Measurements from ENCODE around the gene MCM5.

MCM5 gene

DNA sequence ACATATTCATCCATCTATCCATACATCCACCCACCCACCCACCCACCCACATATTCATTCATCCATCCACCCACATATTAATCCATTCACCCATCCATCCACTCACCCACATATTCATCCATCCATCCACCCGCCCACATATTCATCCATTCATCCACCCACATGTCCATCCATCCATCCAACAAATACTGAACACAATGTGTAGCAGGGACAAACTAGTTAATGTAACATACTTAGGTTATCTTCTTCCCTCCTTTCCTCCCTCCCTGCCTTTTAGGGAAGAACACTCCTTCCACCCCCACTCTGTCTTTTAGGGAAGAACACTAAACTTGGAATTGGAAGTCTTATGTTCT is 39.4 kb downstream of the MCM5 start:
- TF ChIP-seq RAD21 (IDR thresholded peaks at IDR 0.05; ENCODE audit: low read depth), result no peak
- no peak for TF ChIP-seq TAF1 (IDR thresholded peaks at IDR 0.05; ENCODE audit: low read depth)
- TF ChIP-seq FOXM1 (IDR thresholded peaks at IDR 0.05; ENCODE audit: borderline replicate concordance, low read depth), result no peak
- TF ChIP-seq YY1 (IDR thresholded peaks at IDR 0.05; ENCODE audit: low read depth), result no peak
- TF ChIP-seq, protein P1, sequence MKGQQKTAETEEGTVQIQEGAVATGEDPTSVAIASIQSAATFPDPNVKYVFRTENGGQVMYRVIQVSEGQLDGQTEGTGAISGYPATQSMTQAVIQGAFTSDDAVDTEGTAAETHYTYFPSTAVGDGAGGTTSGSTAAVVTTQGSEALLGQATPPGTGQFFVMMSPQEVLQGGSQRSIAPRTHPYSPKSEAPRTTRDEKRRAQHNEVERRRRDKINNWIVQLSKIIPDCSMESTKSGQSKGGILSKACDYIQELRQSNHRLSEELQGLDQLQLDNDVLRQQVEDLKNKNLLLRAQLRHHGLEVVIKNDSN (IDR thresholded peaks at IDR 0.05), result no peak
- TF ChIP-seq NFIC (IDR thresholded peaks at IDR 0.05), result no peak
- no peak for TF ChIP-seq TEAD4 (IDR thresholded peaks at IDR 0.05)
- TF ChIP-seq EGR1 (IDR thresholded peaks at IDR 0.05), result no peak
- TF ChIP-seq CEBPB (IDR thresholded peaks at IDR 0.05), result no peak
- TF ChIP-seq EP300 (IDR thresholded peaks at IDR 0.05; ENCODE audit: borderline replicate concordance), result no peak
- no peak for TF ChIP-seq ZBTB7A (IDR thresholded peaks at IDR 0.05; ENCODE audit: low read depth)
- TF ChIP-seq REST (IDR thresholded peaks at IDR 0.05; ENCODE audit: low read depth), result no peak
- TF ChIP-seq MAX (IDR thresholded peaks at IDR 0.05), result no peak
- no peak for TF ChIP-seq CREB1 (IDR thresholded peaks at IDR 0.05; ENCODE audit: low read depth)
- no peak for TF ChIP-seq TCF12 (IDR thresholded peaks at IDR 0.05; ENCODE audit: low read depth)

DNA sequence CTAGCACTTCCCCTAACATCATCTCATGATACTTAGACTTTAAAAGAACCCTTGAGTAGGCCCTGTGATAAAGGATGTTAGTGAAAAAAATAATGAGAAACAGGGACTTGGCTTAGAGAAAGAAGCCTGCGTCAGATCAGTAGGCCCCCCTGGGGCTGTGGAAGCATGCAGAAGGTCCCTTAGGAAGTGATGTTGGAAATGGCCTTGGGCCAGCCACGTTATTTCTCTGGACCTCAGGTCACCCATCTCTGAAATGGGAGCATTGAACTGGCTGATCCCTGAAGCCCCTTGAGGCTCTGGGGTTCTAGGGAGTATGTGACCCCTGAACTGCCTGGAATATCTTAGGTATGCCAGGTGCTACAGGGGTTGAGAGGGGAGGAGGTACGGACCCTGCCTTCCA is 40.2 kb downstream of the MCM5 start:
- TF ChIP-seq EP300 (IDR thresholded peaks at IDR 0.05; ENCODE audit: borderline replicate concordance) (no peak), YY1 (IDR thresholded peaks at IDR 0.05; ENCODE audit: low read depth) (no peak), EGR1 (IDR thresholded peaks at IDR 0.05) (no peak), CREB1 (IDR thresholded peaks at IDR 0.05; ENCODE audit: low read depth) (no peak), FOXM1 (IDR thresholded peaks at IDR 0.05; ENCODE audit: borderline replicate concordance, low read depth) (no peak), ZBTB7A (IDR thresholded peaks at IDR 0.05; ENCODE audit: low read depth) (no peak), MAX (IDR thresholded peaks at IDR 0.05) (no peak), TCF12 (IDR thresholded peaks at IDR 0.05; ENCODE audit: low read depth) (no peak), NFIC (IDR thresholded peaks at IDR 0.05) (no peak), TEAD4 (IDR thresholded peaks at IDR 0.05) (no peak), REST (IDR thresholded peaks at IDR 0.05; ENCODE audit: low read depth) (no peak), RAD21 (IDR thresholded peaks at IDR 0.05; ENCODE audit: low read depth) (no peak), CEBPB (IDR thresholded peaks at IDR 0.05) (no peak)
- TF ChIP-seq, protein P1 (IDR thresholded peaks at IDR 0.05), result no peak

DNA sequence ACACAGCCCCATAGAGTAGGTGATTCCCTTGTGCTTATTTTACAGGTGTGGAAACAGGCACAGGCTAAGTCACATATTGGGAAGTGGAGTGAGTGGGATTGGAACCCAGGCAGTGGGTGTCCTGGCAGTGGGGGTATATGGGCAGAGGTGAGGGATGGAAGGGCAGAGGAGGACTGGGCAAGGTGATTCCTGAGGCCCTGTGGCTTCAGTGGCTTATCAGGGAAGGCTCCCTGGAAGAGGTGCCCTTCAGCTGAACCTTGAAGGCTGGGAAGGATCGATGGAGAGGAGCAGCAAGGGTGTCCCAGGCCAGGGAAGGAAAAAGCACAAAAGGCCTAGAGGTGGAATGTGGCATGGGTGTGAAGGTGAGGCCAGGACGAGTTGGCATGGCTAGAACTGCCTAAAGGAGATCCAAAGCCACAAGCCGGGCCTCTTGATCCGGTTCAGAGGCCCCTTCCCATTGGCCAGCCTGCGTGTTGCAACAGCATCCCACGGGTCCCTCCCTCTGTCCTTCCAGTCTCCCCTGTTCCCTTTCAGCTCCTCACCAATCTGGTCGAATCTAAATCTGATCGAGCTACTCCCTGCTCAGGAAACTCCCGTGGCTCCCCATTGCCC is 41.7 kb downstream of the MCM5 start:
- no peak for TF ChIP-seq RAD21 (IDR thresholded peaks at IDR 0.05; ENCODE audit: low read depth)
- TF ChIP-seq TEAD4 (IDR thresholded peaks at IDR 0.05), result no peak
- no peak for TF ChIP-seq FOXM1 (IDR thresholded peaks at IDR 0.05; ENCODE audit: borderline replicate concordance, low read depth)
- no peak for TF ChIP-seq MAX (IDR thresholded peaks at IDR 0.05)
- no peak for TF ChIP-seq YY1 (IDR thresholded peaks at IDR 0.05; ENCODE audit: low read depth)
- TF ChIP-seq TCF12 (IDR thresholded peaks at IDR 0.05; ENCODE audit: low read depth), result no peak
- TF ChIP-seq EP300 (IDR thresholded peaks at IDR 0.05; ENCODE audit: borderline replicate concordance), result no peak
- no peak for TF ChIP-seq EGR1 (IDR thresholded peaks at IDR 0.05)
- no peak for TF ChIP-seq NFIC (IDR thresholded peaks at IDR 0.05)
- no peak for TF ChIP-seq TAF1 (IDR thresholded peaks at IDR 0.05; ENCODE audit: low read depth)
- TF ChIP-seq CEBPB (IDR thresholded peaks at IDR 0.05), result no peak
- TF ChIP-seq, protein P1 (IDR thresholded peaks at IDR 0.05), result no peak
- TF ChIP-seq ZBTB7A (IDR thresholded peaks at IDR 0.05; ENCODE audit: low read depth), result no peak
- no peak for TF ChIP-seq REST (IDR thresholded peaks at IDR 0.05; ENCODE audit: low read depth)
- TF ChIP-seq CREB1 (IDR thresholded peaks at IDR 0.05; ENCODE audit: low read depth), result no peak

Data from Ishikawa (cell line).